ENCODE results near the gene KCNJ4. TPM values are rescaled to one million over a fixed set of nuclear protein-coding genes. Genes with fewer than 3 reads are reported as not detected.

KCNJ4 gene
- total RNA-seq, 1 experiment from 2014 or later: 0.92 TPM

DNA sequence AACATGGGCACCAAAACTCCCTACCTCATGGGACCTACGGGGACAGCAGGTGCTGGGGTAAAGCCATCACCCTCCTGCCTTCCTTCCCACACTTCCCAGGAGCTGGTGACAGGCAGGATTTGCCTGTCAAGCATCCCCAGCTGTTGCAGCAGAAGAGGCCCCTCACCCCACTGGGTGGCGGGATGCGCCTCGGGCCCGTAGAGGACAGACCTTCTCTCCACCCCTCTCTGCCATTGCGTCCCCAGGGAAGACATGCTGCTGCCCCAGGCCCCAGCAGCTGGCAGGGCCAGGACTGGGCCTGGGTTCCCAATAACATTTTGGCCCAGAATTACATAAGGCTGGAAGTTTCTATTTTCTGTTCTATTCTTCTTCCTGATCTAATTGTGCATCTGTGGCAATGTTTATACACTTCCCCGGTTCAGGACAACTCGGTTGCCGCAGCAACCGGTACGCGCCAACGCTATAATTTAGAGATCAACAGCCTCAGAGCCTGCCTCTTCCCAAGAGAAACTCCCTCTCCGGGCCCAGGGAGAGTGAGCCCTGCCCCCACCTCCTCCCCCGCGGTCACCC lies 25.4 kb downstream of the KCNJ4 start:
- Histone ChIP-seq H3K27me3 (ENCODE audit: insufficient read depth, low read length) (no peaks in the 10 kb centered on the region), H3K79me2 (ENCODE audit: insufficient read depth, low read length) (no peaks in the 10 kb centered on the region), H4K5ac (ENCODE audit: insufficient read length, low read depth, low read length) (no peak overlapping the region), H4K20me1 (ENCODE audit: control insufficient read depth, insufficient read depth, insufficient read length) (no peaks in the 10 kb centered on the region), H3K9me3 (ENCODE audit: control insufficient read depth, low read depth, low read length) (no peaks in the 10 kb centered on the region), H3K23me2 (ENCODE audit: insufficient read length, low read depth, low read length, poor library complexity, severe bottlenecking) (no peaks in the 10 kb centered on the region), H3K4ac (ENCODE audit: low read depth, low read length) (no peak overlapping the region), H2AK5ac (ENCODE audit: insufficient read length, low read length) (no peak overlapping the region), H2BK120ac (ENCODE audit: low read depth, low read length, poor library complexity, severe bottlenecking) (no peak overlapping the region), H3K9ac (ENCODE audit: extremely low read depth, insufficient read length, low read length) (no peak overlapping the region), H3K27ac (ENCODE audit: insufficient read length, low read depth, low read length) (no peak overlapping the region), H3K56ac (ENCODE audit: insufficient read length, low read depth, low read length) (no peak overlapping the region), H2BK5ac (ENCODE audit: insufficient read length, low read length) (no peak overlapping the region), H3K79me1 (ENCODE audit: insufficient read depth, low read depth, low read length, poor library complexity, severe bottlenecking) (no peaks in the 10 kb centered on the region), H3K23ac (ENCODE audit: insufficient read length, low read depth, low read length) (no peak overlapping the region), H3K4me2 (ENCODE audit: insufficient read depth, insufficient read length, low read length) (no peak overlapping the region), H3T11ph (ENCODE audit: low read length) (no peak overlapping the region), H3K18ac (ENCODE audit: insufficient read length, low read depth, low read length) (no peak overlapping the region), H2BK20ac (ENCODE audit: low read depth, low read length, poor library complexity, severe bottlenecking) (no peak overlapping the region), H4K91ac (ENCODE audit: insufficient read length, low read depth, low read length) (no peak overlapping the region), H2BK15ac (ENCODE audit: low read depth, low read length) (no peak overlapping the region), H4K8ac (replicated peaks; ENCODE audit: insufficient read length, low read depth, low read length) (no peak overlapping the region), H3K14ac (ENCODE audit: insufficient read depth, low read length) (no peak overlapping the region), H2BK12ac (ENCODE audit: insufficient read length, low read depth, low read length) (no peak overlapping the region), H2AFZ (ENCODE audit: low read length) (no peak overlapping the region), H3K4me1 (ENCODE audit: insufficient read depth, low read length) (no peaks in the 10 kb centered on the region)
- no peaks in the 10 kb centered on the region for H3K36me3 Mint-ChIP-seq (ENCODE audit: insufficient read depth in 1 of 3, low read depth in 3 of 3)
- TF ChIP-seq, protein P1, sequence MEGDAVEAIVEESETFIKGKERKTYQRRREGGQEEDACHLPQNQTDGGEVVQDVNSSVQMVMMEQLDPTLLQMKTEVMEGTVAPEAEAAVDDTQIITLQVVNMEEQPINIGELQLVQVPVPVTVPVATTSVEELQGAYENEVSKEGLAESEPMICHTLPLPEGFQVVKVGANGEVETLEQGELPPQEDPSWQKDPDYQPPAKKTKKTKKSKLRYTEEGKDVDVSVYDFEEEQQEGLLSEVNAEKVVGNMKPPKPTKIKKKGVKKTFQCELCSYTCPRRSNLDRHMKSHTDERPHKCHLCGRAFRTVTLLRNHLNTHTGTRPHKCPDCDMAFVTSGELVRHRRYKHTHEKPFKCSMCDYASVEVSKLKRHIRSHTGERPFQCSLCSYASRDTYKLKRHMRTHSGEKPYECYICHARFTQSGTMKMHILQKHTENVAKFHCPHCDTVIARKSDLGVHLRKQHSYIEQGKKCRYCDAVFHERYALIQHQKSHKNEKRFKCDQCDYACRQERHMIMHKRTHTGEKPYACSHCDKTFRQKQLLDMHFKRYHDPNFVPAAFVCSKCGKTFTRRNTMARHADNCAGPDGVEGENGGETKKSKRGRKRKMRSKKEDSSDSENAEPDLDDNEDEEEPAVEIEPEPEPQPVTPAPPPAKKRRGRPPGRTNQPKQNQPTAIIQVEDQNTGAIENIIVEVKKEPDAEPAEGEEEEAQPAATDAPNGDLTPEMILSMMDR (conservative IDR thresholded peaks at IDR 0.05): no peak
- WGBS (ENCODE audit: extremely low coverage, insufficient read length, low lambda C conversion rate): no CpG with 5 or more reads among the region's 16 CpGs
- H3K4me3 Mint-ChIP-seq: no peak overlapping the region
- H3K9me3 Mint-ChIP-seq: no peaks in the 10 kb centered on the region
- H3K4me1 Mint-ChIP-seq: peaks cover 2 to 19% of the 10 kb centered on the region in 2 experiments
- H3K27me3 Mint-ChIP-seq (ENCODE audit: low read depth): peaks cover 2% of the 10 kb centered on the region; the same call in 1 of the 2 replicates
- DNase-seq: peak; percentile 20
- no peak overlapping the region for H3K27ac Mint-ChIP-seq

Measured in H9 (cell line).